HG02938 (cell line): ENCODE results near the gene EXOSC10.
"Not testable (repeated sequence)": the region's sequence is repeated elsewhere in the genome, so short reads cannot be mapped to it uniquely, and the experiment has no call there.

Source experiments
- ATAC-seq: cut with Tn5 transposase; IDR thresholded peaks from one replicate; pipeline ENCODE4 v1.9.1; 2021; ENCODE audit warnings: mild to moderate bottlenecking, moderate library complexity; ENCODE audit not compliant: unreplicated experiment

EXOSC10 gene

DNA sequence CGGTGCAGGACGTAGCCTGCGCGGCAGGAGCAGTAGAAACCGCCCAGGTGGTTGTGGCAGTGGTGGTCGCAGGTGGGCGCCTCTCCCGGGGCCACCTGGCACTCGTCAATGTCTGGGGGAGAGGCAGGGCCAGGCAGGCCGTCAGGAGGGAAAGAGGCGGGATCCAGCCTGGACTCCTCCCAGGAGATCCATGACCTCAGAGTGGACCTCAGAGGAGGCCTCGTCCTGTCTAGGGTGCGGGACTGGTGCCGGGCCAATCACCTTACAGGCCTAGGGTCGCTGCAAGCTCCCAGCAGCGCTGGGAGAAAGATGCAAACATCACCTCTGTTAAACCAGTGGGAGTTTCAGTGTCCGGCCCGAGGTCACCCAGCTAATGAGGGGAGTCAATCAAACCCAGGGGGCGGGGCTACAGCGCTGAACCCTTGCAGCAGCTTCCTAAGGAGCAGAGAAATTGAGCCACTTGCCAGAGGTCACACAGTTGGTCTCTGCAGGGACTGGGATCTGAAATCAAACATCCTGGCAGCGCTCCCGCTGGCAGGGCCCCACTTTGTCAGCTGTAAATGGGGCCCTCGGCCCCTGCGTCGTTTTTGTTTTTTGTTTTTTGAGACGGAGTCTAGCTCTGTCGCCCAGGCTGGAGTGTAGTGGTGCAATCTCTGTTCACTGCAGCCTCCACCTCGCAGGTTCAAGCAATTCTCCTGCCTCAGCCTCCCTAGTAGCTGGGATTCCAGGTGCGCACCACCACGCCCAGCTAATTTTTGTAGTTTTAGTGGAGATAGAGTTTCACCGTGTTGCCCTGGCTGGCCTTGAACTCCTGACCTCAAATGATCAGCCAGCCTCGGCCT lies 54.0 kb downstream of the EXOSC10 start:
- ATAC-seq = no peak

DNA sequence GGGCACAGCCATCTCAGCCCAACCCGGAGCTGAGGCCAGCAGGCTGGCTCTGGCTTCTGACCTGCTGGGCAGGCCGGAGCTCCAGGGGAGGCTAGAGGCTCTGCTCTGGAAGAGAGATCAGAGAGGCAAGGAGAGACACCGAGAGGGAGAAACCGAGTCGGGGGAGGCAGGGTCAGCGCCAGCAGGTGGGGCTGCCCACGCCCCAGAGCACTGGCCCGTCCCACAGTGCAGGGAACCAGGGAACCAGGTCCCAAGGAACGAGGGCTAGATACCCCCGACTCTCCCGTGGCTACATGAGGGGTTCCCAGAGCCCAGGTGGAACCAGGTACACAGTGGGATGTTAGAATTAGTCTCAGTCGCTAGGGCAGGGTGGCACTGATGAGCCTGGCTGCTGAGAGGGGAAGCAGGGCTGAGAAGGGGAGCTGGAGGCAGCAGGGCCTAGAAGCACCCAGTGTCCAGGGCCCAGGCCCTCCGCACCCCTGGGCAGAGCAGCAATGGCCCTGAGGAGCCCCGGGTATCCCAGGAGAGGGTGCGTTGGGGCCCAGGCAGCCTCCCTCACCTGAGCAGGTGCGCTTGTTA lies 54.7 kb downstream of the EXOSC10 start:
- no peak for ATAC-seq

DNA sequence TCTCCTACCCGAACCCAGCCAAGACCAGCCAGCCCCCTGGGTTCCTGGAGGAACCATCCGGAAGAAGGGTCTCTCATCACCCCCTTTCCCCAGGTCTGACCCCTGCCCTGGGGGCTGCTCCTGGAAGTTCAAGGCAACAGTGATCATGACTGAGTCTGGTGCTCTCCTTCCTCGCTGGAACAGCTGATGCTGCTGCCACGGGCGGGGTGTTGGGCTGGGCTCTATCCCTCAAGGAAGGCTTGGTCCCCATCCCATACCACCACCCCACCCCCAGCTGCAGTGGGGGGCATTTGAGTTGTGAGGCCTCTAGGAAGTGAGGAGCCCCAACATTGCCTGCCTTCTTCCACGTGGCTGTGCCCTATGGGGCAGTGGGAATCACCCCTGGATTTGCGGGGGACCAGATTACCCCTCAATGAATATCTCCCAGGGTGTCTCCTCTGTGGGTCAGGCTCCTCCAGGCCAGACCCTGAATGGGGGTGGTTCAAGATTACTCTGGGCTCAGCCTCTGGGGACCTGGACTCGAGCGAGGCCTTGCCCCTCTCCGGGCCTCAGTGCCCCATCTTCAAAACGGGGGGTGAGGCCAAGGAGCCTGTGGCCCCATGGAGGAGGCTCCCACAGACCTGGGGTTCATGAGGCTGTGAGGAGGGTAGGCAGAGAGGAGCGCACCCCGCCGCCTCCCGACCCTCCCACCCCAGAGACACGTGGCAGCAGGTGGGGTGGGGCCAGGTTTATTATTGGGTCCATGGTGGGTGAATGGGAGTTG lies 55.4 kb downstream of the EXOSC10 start:
- no peak for ATAC-seq

GRCh38 chr1:11042995-11043874 lies 56.4 kb downstream of the EXOSC10 start:
- no peak for ATAC-seq

- no peak for ATAC-seq
These were observed 57.6 kb downstream of the EXOSC10 start for GRCh38 chr1:11042065-11042464.

GRCh38 chr1:11041048-11041447 lies 58.6 kb downstream of the EXOSC10 start:
- ATAC-seq = no peak

DNA sequence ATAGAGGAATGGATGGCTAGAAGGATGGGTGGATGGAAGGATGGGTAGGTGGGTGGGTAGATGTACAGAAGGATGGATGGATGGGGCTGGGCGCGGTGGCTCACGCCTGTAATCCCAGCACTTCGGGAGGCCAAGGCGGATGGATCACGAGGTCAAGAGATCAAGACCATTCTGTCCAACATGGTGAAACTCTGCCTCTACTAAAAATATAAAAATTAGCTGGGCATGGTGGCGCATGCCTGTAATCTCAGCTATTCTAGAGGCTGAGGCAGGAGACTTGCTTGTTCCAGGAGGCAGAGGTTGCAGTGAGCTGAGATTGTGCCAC lies 59.6 kb downstream of the EXOSC10 start:
- ATAC-seq = not testable (repeated sequence)

DNA sequence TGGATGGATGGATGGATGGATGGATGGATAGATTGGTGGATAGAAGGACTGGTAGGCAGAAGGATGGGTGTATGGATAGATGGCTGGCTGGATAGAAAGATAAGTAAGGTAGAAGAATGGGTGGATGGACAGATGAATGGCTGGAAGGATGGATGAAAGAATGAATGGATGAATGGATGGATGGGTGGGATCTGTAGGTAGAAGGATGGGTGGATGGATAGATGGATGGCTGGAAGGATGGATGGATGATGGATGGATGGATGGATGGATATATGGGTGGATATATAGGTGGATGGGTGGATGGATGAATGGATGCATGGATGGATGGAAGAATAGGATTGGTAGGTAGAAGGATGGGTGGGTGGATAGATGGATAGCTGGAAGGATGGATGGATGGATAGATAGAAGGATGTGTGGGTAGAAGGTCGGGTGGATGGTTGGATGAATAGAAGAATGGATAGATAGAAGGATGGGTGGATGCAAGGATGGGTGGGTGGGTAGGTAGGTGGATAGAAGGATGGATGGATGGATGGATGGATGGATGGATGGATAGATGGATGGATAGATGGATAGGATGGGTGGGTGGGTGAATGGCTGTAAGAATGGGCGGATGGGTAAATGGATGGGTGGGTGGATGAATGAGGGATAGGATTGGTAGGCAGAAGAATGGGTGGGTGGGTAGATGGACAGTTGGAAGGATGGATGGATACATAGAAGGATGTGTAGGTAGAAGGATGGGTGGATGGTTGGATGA lies 60.1 kb downstream of the EXOSC10 start:
- ATAC-seq = no peak

GRCh38 chr1:11037740-11038182 lies 61.9 kb downstream of the EXOSC10 start:
- ATAC-seq = no peak

DNA sequence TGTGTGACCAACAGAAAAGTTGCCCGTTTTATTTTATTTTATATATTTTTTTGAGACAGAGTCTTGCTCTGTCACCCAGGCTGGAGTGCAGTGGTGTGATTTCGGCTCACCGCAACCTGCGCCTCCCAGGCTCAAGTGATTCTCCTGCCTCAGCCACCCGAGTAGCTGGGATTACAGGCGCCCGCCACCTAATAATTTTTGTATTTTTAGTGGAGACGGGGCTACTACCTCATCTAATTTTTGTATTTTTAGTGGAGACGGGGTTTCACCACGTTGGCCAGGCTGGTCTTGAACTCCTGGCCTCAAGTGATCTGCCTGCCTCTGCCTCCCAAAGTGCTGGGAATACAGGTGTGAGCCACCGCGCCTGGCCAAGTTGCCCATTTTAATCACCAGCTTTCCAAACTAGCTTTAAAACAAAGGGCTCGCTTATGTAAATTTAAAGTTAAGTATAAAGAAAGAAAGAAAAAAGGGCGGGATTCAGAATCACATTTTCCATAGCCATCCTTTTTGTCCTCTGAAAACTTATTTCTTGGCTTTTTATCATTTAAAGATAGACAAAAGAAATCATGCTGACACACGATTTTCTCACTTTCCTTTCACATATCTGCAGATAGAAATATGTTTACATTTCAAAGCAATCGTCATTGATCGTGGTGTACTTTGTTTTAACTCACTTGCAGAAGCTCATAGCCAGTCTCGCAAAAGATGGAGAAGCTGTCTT lies 62.5 kb downstream of the EXOSC10 start:
- ATAC-seq = not testable (repeated sequence)

- ATAC-seq = no peak
These were observed 67.9 kb downstream of the EXOSC10 start for GRCh38 chr1:11031624-11032262.

DNA sequence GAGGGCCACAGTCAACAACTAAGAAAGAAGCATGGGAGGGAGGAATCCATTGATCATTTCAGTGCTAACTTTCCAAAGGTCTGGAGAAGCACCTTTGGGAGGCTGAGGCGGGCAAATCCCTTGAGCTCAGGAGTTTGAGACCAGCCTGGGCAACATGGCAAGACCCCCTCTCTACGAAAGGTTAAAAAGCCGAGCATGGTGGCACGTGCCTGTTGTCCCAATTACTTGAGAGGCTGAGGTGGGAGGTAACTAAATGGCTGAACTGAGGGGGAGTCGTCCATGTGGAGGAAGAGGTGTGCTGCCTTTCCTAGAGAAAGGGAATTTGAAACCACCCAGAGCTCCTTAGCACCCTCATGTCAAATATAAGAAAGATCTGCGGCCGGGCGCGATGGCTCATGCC lies 68.8 kb downstream of the EXOSC10 start:
- no peak for ATAC-seq

DNA sequence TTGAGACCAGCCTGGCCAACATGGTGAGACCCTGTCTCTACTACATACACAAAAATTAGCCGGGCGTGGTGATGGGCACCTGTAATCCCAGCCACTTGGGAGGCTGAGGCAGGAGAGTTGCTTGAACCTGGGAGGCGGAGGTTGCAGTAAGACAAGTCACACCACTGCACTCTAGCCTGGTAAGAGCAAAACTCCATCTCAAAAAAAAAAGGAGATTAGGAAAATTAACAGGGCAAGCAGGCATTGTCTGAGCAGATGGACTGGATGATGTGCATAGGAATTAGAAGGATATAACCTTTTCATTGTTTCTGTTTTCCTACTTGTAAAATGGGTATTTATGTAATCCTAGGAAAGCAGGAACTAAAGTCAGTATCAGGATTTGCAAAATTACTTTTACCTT lies 71.7 kb downstream of the EXOSC10 start:
- no peak for ATAC-seq

DNA sequence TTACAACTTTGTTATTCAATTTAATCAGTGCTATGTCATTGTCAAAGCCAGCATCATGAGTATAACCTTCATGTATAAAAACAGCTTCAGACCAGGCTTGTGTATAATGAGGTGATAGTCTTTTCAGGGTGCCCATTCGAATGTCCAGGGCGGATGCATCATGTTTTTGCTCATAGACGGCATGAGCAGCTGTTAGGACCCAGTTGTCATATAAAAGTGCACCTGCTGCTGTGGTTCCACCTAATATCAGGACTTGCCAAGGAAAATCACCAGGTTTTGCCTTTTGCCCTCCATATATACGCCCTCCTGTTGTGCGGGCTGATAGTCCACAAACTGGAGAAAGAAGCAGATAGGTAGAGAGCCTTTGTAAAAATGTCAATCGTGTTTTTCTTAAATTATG lies 72.4 kb downstream of the EXOSC10 start:
- no peak for ATAC-seq

DNA sequence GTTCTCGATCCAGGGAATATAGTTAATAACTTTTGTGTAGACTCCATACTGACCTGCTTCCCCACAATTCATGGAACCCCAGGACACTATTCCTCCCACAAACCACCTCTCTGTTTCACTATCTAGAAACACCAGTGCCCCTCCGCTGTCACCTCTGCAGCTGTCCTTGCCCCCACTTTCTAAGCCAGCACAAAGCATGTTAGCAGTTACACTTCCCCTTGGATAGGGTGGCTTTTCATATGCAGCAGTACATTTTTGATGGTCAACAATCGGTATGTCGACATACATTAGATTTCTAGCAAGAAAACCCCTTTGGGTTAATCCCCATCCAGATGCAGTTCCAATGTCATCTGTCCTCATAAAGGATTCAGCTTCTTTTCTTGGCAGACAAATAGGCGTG lies 72.8 kb downstream of the EXOSC10 start:
- no peak for ATAC-seq

DNA sequence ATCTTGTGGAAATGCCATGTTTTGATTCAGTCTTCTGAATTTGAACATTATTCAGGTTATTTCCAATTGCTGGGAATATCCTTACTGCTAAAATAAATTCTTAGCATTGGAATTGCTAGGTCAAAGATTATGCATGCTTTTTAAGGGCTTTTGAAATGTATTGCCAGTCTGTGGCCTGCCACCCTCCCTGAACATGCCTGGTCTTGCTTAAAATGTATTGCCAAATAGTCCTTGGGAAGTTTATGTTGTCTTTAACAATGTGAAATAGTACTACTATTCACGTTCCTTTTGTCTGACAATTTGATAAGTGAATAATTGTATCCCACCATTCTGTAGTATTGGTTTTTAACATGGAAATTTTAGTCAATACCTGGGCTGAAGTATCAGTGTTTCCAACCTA lies 73.6 kb downstream of the EXOSC10 start:
- no peak for ATAC-seq

- ATAC-seq = no peak
These were observed 74.1 kb downstream of the EXOSC10 start for GRCh38 chr1:11025618-11026017.

DNA sequence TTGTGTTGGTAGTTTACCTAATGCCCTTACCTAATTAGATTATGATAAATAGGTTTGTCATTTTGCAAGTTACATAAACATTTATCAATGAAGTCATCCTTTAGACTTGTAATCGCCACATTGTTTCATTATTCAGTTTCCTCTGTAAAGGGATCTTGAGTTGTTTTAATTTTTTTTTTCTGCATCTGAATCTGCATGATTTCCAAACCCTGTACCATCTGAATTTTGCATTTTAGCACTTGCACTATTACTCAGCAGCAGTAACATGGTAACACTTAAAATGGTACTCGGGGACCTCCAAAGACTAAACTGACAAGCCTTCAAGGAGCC lies 74.8 kb downstream of the EXOSC10 start:
- no peak for ATAC-seq

- no peak for ATAC-seq
These were observed 75.4 kb downstream of the EXOSC10 start for GRCh38 chr1:11024154-11024873.
